HG03342 (cell line): Measurements from ENCODE around the gene CAMK2D.
"Not testable (repeated sequence)": the region's sequence is repeated elsewhere in the genome, so short reads cannot be mapped to it uniquely, and the experiment has no call there.

Source experiments
- ATAC-seq: cut with Tn5 transposase; IDR thresholded peaks from one replicate; pipeline ENCODE4 v1.9.1; 2021; ENCODE audit warnings: mild to moderate bottlenecking, moderate library complexity; ENCODE audit not compliant: unreplicated experiment

Gene CAMK2D

GRCh38 chr4:113687067-113687718, 74.3 kb downstream of the CAMK2D start:
- no peak for ATAC-seq

GRCh38 chr4:113685157-113685556, 76.4 kb downstream of the CAMK2D start:
- not testable (repeated sequence) for ATAC-seq

GRCh38 chr4:113684534-113685091, 76.9 kb downstream of the CAMK2D start:
- ATAC-seq: no peak

- peak; percentile 98 for ATAC-seq
Measured at GRCh38 chr4:113682730-113683537, 78.6 kb downstream of the CAMK2D start.

- ATAC-seq: no peak
Measured at GRCh38 chr4:113678641-113679040, 82.9 kb downstream of the CAMK2D start.

GRCh38 chr4:113677325-113677724, 84.2 kb downstream of the CAMK2D start:
- ATAC-seq: no peak

GRCh38 chr4:113675731-113676697, 85.5 kb downstream of the CAMK2D start:
- no peak for ATAC-seq

- ATAC-seq: no peak
Measured at GRCh38 chr4:113674733-113675132, 86.8 kb downstream of the CAMK2D start.

GRCh38 chr4:113674251-113674650, 87.3 kb downstream of the CAMK2D start:
- no peak for ATAC-seq

- peak; percentile 86 for ATAC-seq
Measured at GRCh38 chr4:113673450-113673849, 88.1 kb downstream of the CAMK2D start.

GRCh38 chr4:113666386-113667114, 95.0 kb downstream of the CAMK2D start:
- no peak for ATAC-seq

- ATAC-seq: no peak
Measured at GRCh38 chr4:113665036-113665435, 96.5 kb downstream of the CAMK2D start.

- no peak for ATAC-seq
Measured at GRCh38 chr4:113662581-113662980, 99.0 kb downstream of the CAMK2D start.

- ATAC-seq: no peak
Measured at GRCh38 chr4:113659127-113659526, 102.4 kb downstream of the CAMK2D start.

- no peak for ATAC-seq
Measured at GRCh38 chr4:113657586-113658233, 103.8 kb downstream of the CAMK2D start.

GRCh38 chr4:113653871-113654270, 107.7 kb downstream of the CAMK2D start:
- ATAC-seq: no peak

- ATAC-seq: no peak
Measured at GRCh38 chr4:113646442-113646822, 115.1 kb downstream of the CAMK2D start.

- ATAC-seq: no peak
Measured at GRCh38 chr4:113645771-113646441, 115.6 kb downstream of the CAMK2D start.

- no peak for ATAC-seq
Measured at GRCh38 chr4:113645288-113645687, 116.2 kb downstream of the CAMK2D start.
